Stimulated activated CD8-positive, alpha-beta memory T cell treated with anti-CD3 and anti-CD28 coated beads, Interleukin-15, amount 100 ng/mL, for 1 hour (primary cell): ENCODE data around the gene DYRK3.

ENCODE experiments used
- DNase-seq: peaks from one replicate; pipeline ENCODE4 v3.0.0-alpha.2; 2020; ENCODE audit warnings: low read depth

DYRK3 gene

GRCh38 chr1:206684003-206684402, 48.7 kb downstream of the DYRK3 start:
- DNase-seq = no peak

- peak; percentile 55 for DNase-seq
These were observed 49.4 kb downstream of the DYRK3 start, which contains the start of gene MAPKAPK2 for GRCh38 chr1:206684478-206685333. MAPKAPK2 (plus strand) TSS chr1:206684905; CDS start chr1:206685230, 325 bp downstream.

- DNase-seq = no peak
These were observed 50.0 kb downstream of the DYRK3 start for GRCh38 chr1:206685334-206685768.

- no peak for DNase-seq
These were observed 50.6 kb downstream of the DYRK3 start for GRCh38 chr1:206685769-206686477.

- no peak for DNase-seq
These were observed 51.3 kb downstream of the DYRK3 start for GRCh38 chr1:206686478-206687249.

GRCh38 chr1:206687251-206687914, 52.0 kb downstream of the DYRK3 start:
- DNase-seq = no peak

GRCh38 chr1:206687915-206688442, 52.6 kb downstream of the DYRK3 start:
- DNase-seq = no peak

GRCh38 chr1:206690516-206690915, 55.2 kb downstream of the DYRK3 start:
- no peak for DNase-seq

GRCh38 chr1:206691604-206692003, 56.3 kb downstream of the DYRK3 start:
- no peak for DNase-seq

GRCh38 chr1:206693029-206693428, 57.7 kb downstream of the DYRK3 start:
- no peak for DNase-seq

GRCh38 chr1:206693592-206693991, 58.3 kb downstream of the DYRK3 start:
- no peak for DNase-seq

GRCh38 chr1:206694171-206695124, 59.1 kb downstream of the DYRK3 start:
- DNase-seq = no peak

- DNase-seq = no peak
These were observed 60.4 kb downstream of the DYRK3 start for GRCh38 chr1:206695733-206696132.

- DNase-seq = no peak
These were observed 61.7 kb downstream of the DYRK3 start for GRCh38 chr1:206696812-206697585.

GRCh38 chr1:206698011-206698410, 62.7 kb downstream of the DYRK3 start:
- DNase-seq = no peak
